Endometrial microvascular endothelial cells (primary cell): Measurements from ENCODE around the gene SLC25A11. TPM values are rescaled to one million over a fixed set of nuclear protein-coding genes. Genes with fewer than 3 reads are reported as not detected.

Experiments
- in situ Hi-C: cut with HindIII; loops from 2 replicates; pipeline ENCODE4 v1.10.0; 2017; ENCODE audit warnings: low sequenced_read_pairs, low pct_unique_long_range_greater_than_20kb; ENCODE audit errors: inconsistent ontology term
- total RNA-seq: library from RNA; depleted of rRNA; stranded (reverse); fragments of >200 nt; gene quantifications from one replicate; pipeline ENCODE4 v1.2.3, GENCODE V29; 2015; ENCODE audit errors: inconsistent ontology term

SLC25A11 gene
- total RNA-seq, 1 donor from 2014 or later = 65.9 TPM

DNA sequence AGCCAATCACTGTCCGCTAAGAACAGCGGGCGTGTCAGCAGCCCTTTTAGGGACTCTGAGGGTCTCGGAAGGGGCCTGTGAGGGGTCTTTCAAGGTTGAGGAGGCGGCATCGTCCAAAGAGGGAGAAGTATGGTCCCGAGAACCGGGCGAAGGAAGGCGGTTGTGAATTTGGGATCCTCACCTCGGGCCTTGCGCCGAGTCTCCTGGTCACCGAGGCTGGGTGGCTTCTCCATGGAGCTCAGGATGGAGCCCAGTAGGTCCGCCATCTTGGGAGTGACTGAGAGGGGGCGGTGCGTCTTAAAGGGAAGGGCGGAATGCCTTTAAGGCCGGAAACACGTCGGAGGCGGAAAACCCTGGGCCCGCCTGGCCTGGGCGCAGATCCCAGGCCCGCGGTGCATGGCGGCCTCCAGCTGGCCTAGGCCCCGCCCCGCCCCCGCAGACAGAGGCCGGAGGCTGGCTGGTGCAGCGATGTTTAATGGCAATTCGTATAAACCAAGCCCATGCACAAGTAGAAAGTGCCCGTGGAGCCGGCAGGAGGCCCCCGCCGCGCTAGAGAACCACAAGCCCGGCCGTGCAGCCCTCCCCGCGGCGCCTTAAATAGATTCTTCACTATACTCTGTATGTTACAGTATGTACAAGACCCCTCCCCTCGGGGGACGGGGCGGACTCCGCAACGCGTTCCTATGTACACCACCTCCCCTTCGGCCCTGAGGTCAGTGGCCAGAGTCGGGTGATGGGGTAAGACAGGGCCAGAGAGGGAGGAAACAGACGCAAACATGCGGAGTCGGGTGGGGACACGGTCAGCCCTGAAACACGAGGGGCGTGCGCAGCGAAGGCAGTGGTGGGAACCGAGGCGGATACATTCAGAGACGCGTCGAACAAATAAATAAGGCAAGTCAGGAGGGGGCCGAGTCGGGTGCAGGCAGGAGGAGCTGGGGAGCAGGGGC, 28.0 kb upstream of the SLC25A11 start, which contains the start of gene SPAG7:
SPAG7 (minus strand) TSS at position 279 of the 947 bp plus-strand sequence; CDS start at position 266, 13 bp downstream.
- in situ Hi-C loops = no loop called here

DNA sequence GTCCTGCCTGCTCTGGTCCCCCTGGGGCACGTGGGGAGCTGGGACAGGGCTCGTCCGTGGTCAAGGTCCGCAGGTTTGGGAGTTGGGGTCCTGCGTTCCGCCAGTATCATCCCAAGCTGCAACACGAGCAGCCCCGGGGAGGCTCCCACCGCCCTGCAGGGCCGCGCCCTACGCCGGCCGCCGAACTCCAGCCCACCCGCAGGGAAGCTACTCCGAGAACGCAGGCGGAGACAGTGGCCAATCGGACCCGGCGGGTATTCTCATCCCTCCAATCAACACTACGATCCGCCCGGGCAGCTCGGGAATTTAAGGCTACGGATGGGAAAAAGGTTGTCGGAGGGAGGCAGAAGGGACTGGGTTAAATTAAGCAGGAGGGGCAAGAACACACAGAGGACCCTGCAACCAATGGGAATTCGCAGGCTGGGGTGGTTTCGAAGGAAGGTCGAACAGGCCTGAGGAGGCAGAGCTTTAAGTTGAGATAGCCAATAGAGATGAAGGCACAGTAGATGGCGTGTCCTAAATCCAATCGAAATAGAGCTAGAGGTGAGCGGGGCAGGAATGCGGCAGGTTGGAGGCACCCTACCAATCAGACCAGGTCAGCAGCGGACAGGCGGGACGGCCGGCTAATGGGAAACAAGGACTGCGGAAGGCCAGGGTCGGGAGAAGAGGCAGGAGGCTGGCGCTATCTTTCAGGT, 27.1 kb upstream of the SLC25A11 start:
- in situ Hi-C loops = no loop called here

DNA sequence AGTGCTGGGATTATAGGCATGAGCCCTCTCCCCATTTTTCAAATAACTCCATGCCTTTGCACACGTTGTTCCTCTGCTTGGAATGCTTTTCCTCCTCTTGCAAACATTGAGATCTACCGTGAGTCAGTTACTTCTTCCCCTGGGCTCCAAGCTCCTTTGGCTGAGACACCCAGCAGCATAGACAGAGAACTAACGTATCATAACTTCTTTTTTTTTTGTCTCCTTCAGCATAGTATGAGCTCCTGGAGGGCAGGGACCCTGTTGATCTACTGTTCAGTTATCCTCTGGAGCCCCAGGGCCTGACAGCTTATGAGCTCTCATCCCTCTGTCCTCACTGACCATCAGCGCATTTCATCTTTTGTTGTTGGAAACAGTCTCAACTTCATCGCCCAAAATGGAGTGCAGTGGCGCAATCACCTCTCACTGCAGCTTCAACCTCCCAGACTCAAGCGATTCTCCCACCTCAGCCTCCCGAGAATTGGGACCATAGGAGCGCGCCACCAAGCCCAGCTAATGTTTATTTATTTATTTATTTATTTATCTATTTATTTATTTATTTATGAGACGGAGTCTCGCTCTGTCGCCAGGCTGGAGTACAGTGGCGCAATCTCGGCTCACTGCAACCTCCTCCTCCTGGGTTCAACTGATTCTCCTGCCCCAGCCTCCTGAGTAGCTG, 25.6 kb upstream of the SLC25A11 start:
- in situ Hi-C loops = no loop called here

DNA sequence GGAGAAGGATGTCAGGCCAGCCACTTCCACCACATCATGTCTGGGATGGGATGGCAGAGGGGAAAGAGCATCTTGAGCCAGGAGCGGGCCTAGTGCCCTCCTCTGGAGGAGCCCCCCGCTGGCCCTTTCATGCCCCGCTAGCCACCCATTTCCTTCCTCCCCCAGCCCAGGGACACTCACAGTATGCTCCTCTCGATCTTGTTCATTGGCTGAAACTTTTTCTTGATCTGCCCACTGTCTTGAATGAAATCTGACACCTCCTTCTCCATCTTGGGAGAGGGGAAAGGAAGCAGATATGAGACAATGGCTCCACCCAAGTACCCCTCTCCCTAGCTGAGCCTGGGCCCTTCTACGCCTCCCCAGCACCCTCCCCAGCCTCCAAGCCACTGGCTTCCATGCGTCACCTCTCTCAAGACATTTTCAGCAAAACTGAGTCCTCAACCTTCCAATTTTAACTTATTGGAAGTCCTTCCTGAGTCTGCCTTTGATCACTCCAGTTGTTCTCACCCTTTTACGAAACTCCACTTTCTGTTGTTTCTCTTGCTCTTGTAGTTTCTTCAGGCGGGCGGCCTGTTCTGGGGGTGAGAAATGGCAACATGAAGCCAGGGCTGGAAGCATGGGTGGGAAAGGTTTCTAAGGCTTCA, 20.6 kb upstream of the SLC25A11 start:
- in situ Hi-C loops = no loop called here

DNA sequence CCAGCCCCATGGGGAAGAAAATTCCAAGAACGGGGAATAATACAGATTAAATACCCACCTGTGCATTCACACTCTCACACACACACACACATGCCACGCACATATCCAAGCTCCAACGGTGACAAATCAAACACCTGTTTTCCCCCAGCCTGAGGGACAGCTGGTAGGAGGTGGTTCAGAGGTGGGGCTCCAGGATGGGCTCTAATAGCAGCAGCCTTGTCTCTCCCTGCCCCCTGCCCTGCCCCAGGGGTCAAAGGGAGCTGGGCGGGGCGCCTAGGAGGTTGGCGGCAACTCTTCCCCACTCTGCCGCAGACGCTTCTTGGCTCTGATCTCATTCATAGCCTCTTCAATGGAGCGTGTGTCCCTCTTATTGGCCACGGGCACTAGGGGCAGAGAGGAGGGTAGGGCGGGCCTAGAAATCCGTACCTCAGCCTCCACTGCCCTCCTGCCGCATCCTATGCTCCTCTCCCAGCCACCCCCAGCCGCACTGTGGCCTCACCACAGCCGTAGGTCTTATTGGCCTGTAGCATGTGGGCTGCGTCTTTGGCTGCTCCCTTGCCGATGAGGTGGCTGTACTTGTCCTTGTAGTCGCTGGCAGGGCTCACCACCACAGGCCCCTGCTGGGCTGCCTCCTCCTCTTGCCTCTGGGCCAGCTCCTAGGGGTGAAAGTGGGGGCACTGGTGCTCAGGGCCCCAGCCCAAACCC, 19.6 kb upstream of the SLC25A11 start:
- in situ Hi-C loops = no loop called here

DNA sequence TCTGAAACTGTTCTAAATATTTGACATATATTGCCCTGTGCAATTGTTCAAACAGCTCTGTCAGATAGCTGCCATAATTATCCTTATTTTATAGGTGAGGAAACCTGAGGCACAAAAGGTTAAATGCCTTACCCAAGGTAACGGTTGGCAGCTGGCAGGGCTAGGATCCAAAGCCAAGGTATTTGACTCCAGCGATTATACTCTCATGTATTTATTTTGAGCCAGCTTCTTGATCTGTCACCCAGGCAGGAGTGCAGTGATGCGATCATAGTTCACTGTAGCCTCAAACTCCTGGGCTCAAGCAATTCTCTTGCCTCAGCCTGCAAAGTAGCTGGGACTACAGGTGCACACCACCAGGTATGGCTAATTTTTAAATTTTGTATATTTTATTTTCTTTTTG, 18.3 kb upstream of the SLC25A11 start:
- in situ Hi-C loops = no loop called here

DNA sequence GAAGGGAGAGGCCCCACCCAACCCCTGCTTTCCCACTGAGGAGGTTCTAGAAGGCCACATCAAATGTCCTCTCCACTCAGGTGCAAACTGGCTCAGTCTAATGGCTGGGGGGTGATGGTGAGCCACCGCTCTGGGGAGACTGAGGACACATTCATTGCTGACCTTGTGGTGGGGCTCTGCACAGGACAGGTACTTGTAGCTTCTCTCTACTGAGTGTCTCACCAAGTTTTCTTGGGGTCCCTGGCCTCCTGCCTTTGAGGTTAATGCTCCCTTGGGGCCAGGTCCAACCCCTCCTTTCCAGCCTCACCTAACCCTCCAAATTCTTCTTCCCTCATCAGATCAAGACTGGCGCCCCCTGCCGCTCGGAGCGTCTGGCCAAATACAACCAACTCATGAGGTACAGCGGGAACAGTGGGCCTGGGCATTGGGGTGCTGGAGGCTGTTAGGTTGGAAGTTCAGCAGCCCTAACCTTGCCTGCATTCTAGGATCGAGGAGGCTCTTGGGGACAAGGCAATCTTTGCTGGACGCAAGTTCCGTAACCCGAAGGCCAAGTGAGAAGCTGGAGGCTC, 16.7 kb upstream of the SLC25A11 start:
- in situ Hi-C loops = no loop called here

DNA sequence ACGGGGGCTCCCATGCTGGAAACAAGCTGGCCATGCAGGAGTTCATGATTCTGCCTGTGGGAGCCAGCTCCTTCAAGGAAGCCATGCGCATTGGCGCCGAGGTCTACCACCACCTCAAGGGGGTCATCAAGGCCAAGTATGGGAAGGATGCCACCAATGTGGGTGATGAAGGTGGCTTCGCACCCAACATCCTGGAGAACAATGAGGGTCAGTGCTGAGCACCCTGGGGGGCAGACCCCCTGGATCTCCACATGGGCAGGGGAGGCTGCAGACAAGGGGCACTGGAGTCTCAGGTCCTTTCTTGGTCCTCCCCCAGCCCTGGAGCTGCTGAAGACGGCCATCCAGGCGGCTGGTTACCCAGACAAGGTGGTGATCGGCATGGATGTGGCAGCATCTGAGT, 15.2 kb upstream of the SLC25A11 start:
- in situ Hi-C loops = no loop called here

DNA sequence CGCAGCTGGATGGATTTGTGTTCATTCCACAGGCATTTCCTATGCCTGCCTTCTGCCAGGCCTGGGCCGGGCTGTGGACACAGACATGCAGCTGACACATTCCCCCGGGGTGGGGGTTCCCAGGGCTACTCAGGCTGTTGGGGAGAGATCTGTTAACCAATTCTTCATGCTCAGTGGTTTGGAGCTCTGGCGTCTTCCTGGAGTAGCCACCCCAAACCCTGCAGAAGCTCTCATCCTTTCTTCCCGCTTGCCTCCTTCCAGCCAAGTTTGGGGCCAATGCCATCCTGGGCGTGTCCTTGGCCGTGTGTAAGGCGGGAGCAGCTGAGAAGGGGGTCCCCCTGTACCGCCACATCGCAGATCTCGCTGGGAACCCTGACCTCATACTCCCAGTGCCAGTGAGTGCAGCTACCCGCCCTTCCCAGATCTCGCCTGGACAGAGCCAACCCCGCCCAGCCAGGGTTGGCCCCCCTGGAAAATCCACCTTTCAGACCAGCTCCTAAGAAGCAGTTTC, 13.7 kb upstream of the SLC25A11 start:
- in situ Hi-C loops = no loop called here

DNA sequence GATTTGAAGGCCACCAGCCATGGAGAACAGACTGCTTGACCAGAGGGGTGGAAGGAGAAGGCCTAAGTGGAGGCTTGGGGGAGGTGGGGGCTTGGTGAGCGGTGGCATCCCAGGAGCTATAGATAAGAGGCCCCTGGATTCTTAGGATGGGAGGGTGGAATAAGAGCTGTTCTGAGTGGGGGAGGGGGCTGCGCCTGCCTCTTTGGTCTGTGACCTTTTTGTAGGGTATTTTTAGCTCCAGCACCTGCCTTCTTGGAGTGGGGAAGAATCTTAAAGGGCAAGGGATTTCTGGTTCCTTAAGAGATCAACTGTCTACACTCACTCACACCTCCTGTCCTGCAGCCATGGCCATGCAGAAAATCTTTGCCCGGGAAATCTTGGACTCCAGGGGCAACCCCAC, 11.6 kb upstream of the SLC25A11 start:
- in situ Hi-C loops = no loop called here

DNA sequence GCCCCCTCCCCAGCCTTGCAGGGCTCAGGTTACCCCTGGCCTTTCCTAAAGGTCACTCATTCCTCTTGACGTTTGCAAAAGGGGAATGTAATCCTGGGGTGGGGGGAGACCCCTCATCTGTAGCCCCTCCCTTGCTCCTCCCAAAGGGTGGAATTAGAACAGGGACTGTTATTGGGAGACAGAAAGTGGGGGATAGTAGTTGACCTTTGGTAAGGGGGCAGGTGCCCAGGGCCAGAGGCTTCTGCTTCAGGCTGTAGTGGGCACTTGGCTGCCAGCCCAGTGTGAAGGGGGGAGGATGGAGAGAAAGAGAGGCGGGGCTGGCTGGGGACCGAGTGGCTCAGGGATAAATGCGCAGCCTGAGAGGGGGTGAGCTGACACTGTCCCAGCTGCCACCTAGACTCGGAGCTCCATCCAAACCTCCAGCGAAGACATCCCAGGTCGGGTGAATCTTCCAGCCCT, 10.9 kb upstream of the SLC25A11 start, which contains the start of gene ENO3:
ENO3 (plus strand) TSS at position 374 of the 459 bp plus-strand sequence. CDS start 711 bp downstream, outside the sequence.
- in situ Hi-C loops = no loop called here

DNA sequence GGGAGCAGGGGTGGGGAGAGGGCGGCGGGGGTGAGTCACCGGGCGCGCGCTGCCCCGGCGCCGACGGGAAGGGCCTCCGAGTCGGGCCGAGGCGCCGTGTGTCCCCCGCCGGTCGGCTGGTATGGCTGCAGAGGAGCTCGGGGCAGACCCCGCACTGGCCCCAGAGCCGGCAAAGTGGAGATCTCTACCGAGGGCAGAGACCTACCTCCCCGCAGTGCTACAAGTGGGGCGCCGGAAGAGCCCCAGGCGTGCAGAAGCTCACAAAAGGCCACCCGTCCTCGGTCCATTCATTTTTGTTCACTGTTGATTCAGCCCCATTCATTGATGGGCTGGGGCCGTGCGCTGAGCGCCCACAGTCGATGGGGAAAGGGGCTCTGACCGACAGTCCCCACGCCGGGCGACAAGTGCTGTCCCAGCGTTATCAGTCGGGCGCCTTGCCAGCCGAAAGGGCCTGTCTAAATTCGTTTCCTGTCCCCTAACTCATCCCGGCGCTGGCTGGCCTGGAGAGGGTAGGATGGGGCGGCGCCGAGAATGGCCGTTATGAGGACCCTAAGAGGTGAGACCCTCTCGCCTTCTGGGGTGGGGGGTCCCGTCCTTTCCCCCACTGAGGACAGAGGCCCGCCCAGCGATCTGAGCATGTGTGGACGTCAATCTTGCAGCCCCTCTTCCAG, 10.4 kb upstream of the SLC25A11 start:
- in situ Hi-C loops = no loop called here

DNA sequence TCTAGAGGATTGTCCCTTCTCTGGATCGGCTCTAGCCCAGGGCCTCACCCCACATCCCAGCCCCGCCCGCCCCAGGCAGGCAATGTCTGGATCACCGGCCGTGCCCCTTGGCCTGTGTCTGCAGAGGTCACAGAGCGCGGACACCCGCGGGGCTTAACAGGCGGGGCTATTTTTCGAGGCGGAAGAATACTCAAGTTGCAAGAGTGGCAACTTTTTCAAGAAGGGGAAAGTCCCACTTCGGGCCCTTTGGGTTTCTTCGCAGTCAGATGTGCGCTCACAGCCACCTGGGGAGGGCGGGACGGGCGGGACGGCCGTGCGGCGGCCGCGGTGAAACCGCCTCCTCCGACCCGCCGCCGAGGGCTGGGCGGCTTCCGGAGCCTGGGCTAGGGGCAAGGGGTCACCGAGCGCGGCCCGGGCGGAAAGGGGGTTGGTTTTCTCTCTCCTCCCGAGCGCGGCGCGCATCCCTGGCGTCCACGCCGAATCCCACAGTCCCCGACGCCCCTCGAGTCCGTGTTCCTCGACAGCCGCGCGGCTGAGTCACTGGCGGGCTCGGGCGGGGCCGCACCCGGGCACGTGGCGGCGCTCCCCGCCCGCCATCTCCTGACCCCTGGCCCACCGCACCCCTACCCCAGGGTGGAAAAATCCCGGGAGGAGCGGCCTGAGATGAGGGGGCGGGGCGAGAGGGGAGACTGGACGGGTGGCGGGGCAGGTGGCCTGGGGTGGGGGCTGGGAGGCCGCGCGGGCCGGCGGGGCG, 9.7 kb upstream of the SLC25A11 start:
- in situ Hi-C loops = no loop called here

DNA sequence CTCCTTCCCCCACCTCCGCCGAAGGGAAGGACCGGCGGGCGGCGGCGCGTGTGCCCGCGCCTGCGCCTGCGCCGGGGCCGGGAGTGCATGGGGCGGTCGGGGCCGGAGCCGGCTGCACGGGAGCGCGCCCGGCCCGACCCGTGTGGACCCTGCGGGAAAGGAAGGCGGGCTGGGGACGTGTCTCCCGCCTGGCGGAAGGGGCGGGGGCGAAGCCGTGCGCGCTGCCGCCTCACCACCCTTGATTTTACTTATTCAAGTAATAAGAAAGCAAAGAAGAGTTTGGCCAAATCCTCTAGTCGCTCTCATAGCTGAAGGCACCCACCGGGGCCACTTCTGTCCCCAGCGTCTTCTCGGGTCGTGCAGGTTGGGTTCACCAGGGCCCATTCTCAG, 9.1 kb upstream of the SLC25A11 start:
- in situ Hi-C loops = no loop called here

DNA sequence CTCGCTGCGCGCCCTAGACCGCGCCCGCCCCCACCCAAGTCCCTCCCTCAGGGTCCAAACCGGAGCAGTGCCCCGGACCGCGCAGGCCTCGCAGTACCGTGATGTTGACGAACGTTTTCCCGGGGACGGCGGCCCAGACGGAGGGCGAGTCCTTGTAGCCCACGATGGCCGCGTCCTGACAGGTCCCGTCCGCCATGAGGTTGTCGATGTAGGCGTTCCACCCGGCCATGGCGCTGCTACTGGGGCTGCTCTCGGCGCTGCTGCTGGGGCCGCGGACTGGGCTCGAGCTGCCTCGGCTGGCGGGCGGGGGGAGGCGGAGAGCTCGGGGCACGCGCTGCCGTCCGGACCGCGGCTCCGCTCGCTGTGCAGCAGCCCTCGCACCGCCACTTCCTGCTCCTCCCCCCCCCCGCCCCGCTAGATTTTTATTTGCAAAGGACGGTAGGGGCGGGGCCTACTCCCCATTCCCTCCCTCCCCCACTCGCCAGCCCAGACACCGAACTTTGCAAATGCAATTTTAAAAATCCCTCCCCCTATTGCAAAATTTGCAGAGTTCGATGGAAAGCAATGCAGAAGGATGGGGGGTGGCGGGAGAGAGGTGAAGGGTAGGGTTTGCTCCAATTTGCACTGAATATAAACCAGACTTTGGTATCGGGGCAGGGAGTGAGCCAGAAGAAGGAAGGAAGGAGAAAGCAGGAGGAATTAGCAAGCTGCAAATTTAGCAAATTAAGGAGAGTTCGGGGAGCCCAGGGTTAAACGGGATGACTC, 8.5 kb upstream of the SLC25A11 start, which contains the start of gene PFN1:
PFN1 (minus strand) TSS at position 365 of the 765 bp plus-strand sequence; CDS start at position 229, 136 bp downstream.
- in situ Hi-C loops = no loop called here
